HepG2 (cell line): Measurements from ENCODE around the gene MTMR1. TPM values are rescaled to one million over a fixed set of nuclear protein-coding genes. Genes with fewer than 3 reads are reported as not detected.

Experiments
- ATAC-seq: fragments of 200-7000 bp; cut with Tn5 transposase; 3 replicates; pipeline ENCODE4 v1.9.1; 2020; ENCODE audit warnings: mild to moderate bottlenecking, moderate library complexity
- BruUV-seq: library from RNA; stranded (reverse); fragments of 400-500 nt; replicated peaks from 2 replicates; lab custom pipeline; 2021; lab: Mats Ljungman, UMichigan
- CTCF ChIA-PET: fragments of 300-600 bp; formaldehyde crosslinking; extraction: SDS; loops from one replicate; lab custom pipeline; 2021; ENCODE audit warnings: low total read pairs, inconsistent platforms, low intra/inter-chr PET ratio; lab: Yijun Ruan, JAX
- POLR2A ChIA-PET: fragments of 350-600 bp; sonication (Branson Sonifier 250); formaldehyde crosslinking; loops from one replicate; lab custom pipeline; 2020; ENCODE audit warnings: antibody characterized with exemption, inconsistent platforms; lab: Yijun Ruan, JAX
- DNase-seq: peaks from one replicate; pipeline ENCODE4 v3.0.0-alpha.2; 2015; ENCODE audit warnings: low spot score
- FAIRE-seq: peaks from 3 replicates; lab custom pipeline; 2011; peaks lifted over from hg19 to GRCh38; lab: Jason Lieb, UNC
- H2AFZ ChIP-seq: one replicate; pipeline ENCODE4 v1.6.1; 2011; ENCODE audit warnings: low read length, inconsistent platforms
- H3K27ac ChIP-seq: fragments of 300-600 bp; 3 replicates; pipeline ENCODE4 v1.8.0; 2011; ENCODE audit warnings: mixed run types, mild to moderate bottlenecking, mixed read lengths, low read length, inconsistent platforms; ENCODE audit not compliant: insufficient read depth; ENCODE audit errors: extremely low read length
- H3K27me3 ChIP-seq, 2 experiments: fragments of 200-600 bp in 1 of 2; 2 replicates in 1 of 2; 3 replicates in 1 of 2; pipeline versions ENCODE4 v1.6.0 to v1.8.0; 2011; ENCODE audit warnings: low read length in 2 of 2, mild to moderate bottlenecking in 2 of 2, moderate library complexity in 2 of 2, inconsistent platforms in 1 of 2; ENCODE audit not compliant: insufficient read depth in 2 of 2, control insufficient read depth in 1 of 2
- H3K36me3 ChIP-seq, 2 experiments: fragments of 200-600 bp in 1 of 2; replicated peaks in 1 of 2; 2 replicates in 1 of 2; 3 replicates in 1 of 2; pipeline versions ENCODE4 v1.5.1 to v1.8.0; 2011; ENCODE audit warnings: low read length in 2 of 2, inconsistent platforms in 1 of 2; ENCODE audit not compliant: insufficient read depth in 2 of 2, control insufficient read depth in 1 of 2
- H3K4me1 ChIP-seq: 2 replicates; pipeline ENCODE4 v1.5.1; 2012; ENCODE audit warnings: low read length, inconsistent platforms; ENCODE audit not compliant: insufficient read depth
- H3K4me2 ChIP-seq: 2 replicates; pipeline ENCODE4 v1.6.0; 2011; ENCODE audit warnings: low read depth, low read length, inconsistent platforms
- H3K4me3 ChIP-seq, 3 experiments: fragments of 200-600 bp in 1 of 3; sonication (generic), shearing (Covaris generic) in 1 of 3; replicated peaks in 1 of 3; 2 replicates each; pipeline ENCODE4 v1.5.1; 2011 to 2016; ENCODE audit warnings: low read length in 3 of 3, inconsistent platforms in 2 of 3, low read depth in 2 of 3, mild to moderate bottlenecking in 2 of 3, control low read depth in 1 of 3, mixed read lengths in 1 of 3; ENCODE audit not compliant: insufficient read depth in 1 of 3
- H3K79me2 ChIP-seq: one replicate; pipeline ENCODE4 v1.6.1; 2011; ENCODE audit warnings: low read length, inconsistent platforms; ENCODE audit not compliant: insufficient read depth
- H3K9ac ChIP-seq: 2 replicates; pipeline ENCODE4 v1.6.0; 2011; ENCODE audit warnings: mild to moderate bottlenecking, low read depth, low read length, inconsistent platforms; ENCODE audit not compliant: insufficient read depth
- H3K9me3 ChIP-seq: 2 replicates; pipeline ENCODE4 v1.5.1; 2012; ENCODE audit warnings: mild to moderate bottlenecking, low read length
- H4K20me1 ChIP-seq: 2 replicates; pipeline ENCODE4 v1.6.0; 2011; ENCODE audit warnings: inconsistent platforms, mild to moderate bottlenecking, low read length, moderate library complexity; ENCODE audit not compliant: insufficient read depth
- ARHGAP35 ChIP-seq: sonication (generic); formaldehyde crosslinking; IDR thresholded peaks from 2 replicates; pipeline ENCODE4 v1.9.0; 2022; ENCODE audit warnings: mild to moderate bottlenecking, inconsistent platforms, moderate library complexity, missing genetic modification reagents, borderline replicate concordance
- ATF7 ChIP-seq, 2 experiments: fragments of 450-650 bp in 1 of 2; sonication (generic) in 1 of 2; formaldehyde crosslinking in 1 of 2; IDR thresholded peaks; 2 replicates each; pipeline versions ENCODE4 v1.4.0 to v1.6.1; 2016 to 2020; ENCODE audit warnings: antibody characterized with exemption in 1 of 2, mild to moderate bottlenecking in 1 of 2, missing genetic modification reagents in 1 of 2
- CENPT ChIP-seq: sonication (generic); formaldehyde crosslinking; IDR thresholded peaks from 2 replicates; pipeline ENCODE4 v1.8.0; 2022; ENCODE audit warnings: low read depth, mild to moderate bottlenecking, moderate library complexity, missing genetic modification reagents
- KDM5A ChIP-seq: fragments of 200-600 bp; sonication (generic); IDR thresholded peaks from 2 replicates; pipeline ENCODE4 v1.7.0; 2018; ENCODE audit warnings: antibody characterized with exemption, mild to moderate bottlenecking, low read length, borderline replicate concordance
- MBNL3 ChIP-seq: fragments of 250-450 bp; sonication (Bioruptor Pico); conservative IDR thresholded peaks from 2 replicates; pipeline ENCODE4 v1.8.0; 2022; ENCODE audit warnings: mild to moderate bottlenecking, inconsistent platforms
- NR3C1 ChIP-seq: sonication (generic); formaldehyde crosslinking; IDR thresholded peaks from 2 replicates; pipeline ENCODE4 v1.4.0; 2020; ENCODE audit warnings: missing genetic modification reagents
- TBX2 ChIP-seq: sonication (generic); formaldehyde crosslinking; IDR thresholded peaks from 2 replicates; pipeline ENCODE4 v1.5.0; 2020; ENCODE audit warnings: missing genetic modification reagents, mild to moderate bottlenecking, borderline replicate concordance
- TEAD3 ChIP-seq: optimal IDR thresholded peaks from 2 replicates; pipeline ENCODE3; 2016; ENCODE audit warnings: borderline replicate concordance
- THAP8 ChIP-seq: sonication (generic); formaldehyde crosslinking; IDR thresholded peaks from 2 replicates; pipeline ENCODE4 v1.5.1; 2020; ENCODE audit warnings: missing genetic modification reagents, mild to moderate bottlenecking, borderline replicate concordance
- THAP9 ChIP-seq: sonication (generic); formaldehyde crosslinking; IDR thresholded peaks from 2 replicates; pipeline ENCODE4; 2020; ENCODE audit warnings: missing genetic modification reagents, mild to moderate bottlenecking, borderline replicate concordance
- TRIM24 ChIP-seq: sonication (generic); formaldehyde crosslinking; IDR thresholded peaks from 2 replicates; pipeline ENCODE4 v1.8.0; 2022; ENCODE audit warnings: mild to moderate bottlenecking, missing genetic modification reagents
- ZBED4 ChIP-seq: sonication (generic); formaldehyde crosslinking; IDR thresholded peaks from 2 replicates; pipeline ENCODE4 v1.4.0; 2020; ENCODE audit warnings: missing genetic modification reagents, borderline replicate concordance
- ZNF234 ChIP-seq: sonication (generic); formaldehyde crosslinking; conservative IDR thresholded peaks from 2 replicates; pipeline ENCODE4 v1.5.1; 2020; ENCODE audit warnings: mild to moderate bottlenecking, missing genetic modification reagents
- ZNF484 ChIP-seq: sonication (generic); formaldehyde crosslinking; IDR thresholded peaks from 2 replicates; pipeline ENCODE4 v1.5.1; 2020; ENCODE audit warnings: mild to moderate bottlenecking, low read depth, missing genetic modification reagents, borderline replicate concordance
- ZNF629 ChIP-seq: sonication (generic); formaldehyde crosslinking; conservative IDR thresholded peaks from 2 replicates; pipeline ENCODE4 v1.5.0; 2020; ENCODE audit warnings: missing genetic modification reagents
- WGBS: methylation state at CpG from one replicate; pipeline ENCODE4 v1.1.6; 2017; ENCODE audit warnings: low lambda C conversion rate; 5-methylcytosine and 5-hydroxymethylcytosine counted together
- in situ Hi-C: cut with HindIII; loops from 2 replicates; pipeline ENCODE4 v1.10.0; 2017; ENCODE audit warnings: low pct_unique_long_range_greater_than_20kb; ENCODE audit not compliant: extremely low pct_ligation_motif_present
- intact Hi-C: fragments of 100-400 bp; cut with micrococcal nuclease; formaldehyde crosslinking; loops from one replicate; pipeline ENCODE4 v1.10.0; 2022; ENCODE audit not compliant: unreplicated experiment
- polyA plus RNA-seq, 8 experiments: library from polyadenylated mRNA; depleted of rRNA in 3 of 8; stranded (reverse) in 7 of 8; unstranded in 1 of 8; fragments of >200 nt; fragmentation: Illumina TruSeq in 4 of 8; extraction: Trizol in 4 of 8; gene quantifications; 2 replicates each; pipeline versions ENCODE4 v1.2.1 to v1.2.3, GENCODE V29; 2011 to 2016; ENCODE audit warnings: low read depth in 4 of 8, missing spikeins in 1 of 8, mixed read lengths in 1 of 8; ENCODE audit not compliant: insufficient read depth in 1 of 8
- total RNA-seq, 5 experiments: library from RNA; depleted of rRNA; stranded (reverse); fragments of >200 nt; fragmentation: Illumina TruSeq; extraction: Trizol; gene quantifications; 2 replicates each; pipeline ENCODE4 v1.2.3, GENCODE V29; 2016; ENCODE audit warnings: low read depth in 1 of 5

The MTMR1 gene
- total and polyA plus RNA-seq, 2 of the 13 experiments (the other 11 are each of a cell fraction or from before 2014, with no cell fraction given) = 8.9 to 11.1 TPM

- no peak for TF ChIP-seq KDM5A
- TF ChIP-seq ATF7 (IDR thresholded peaks at IDR 0.05) = no peak
- TF ChIP-seq ATF7 (CRISPR knock-in tag; IDR thresholded peaks at IDR 0.05) = no peak
- no peak for TF ChIP-seq CENPT (CRISPR knock-in tag)
These were observed 43.9 kb upstream of the MTMR1 start (continued) for GRCh38 chrX:150649096-150649870.

- H3K4me2 ChIP-seq = no peak overlapping the region
- intact Hi-C loops (no loop called here), in situ Hi-C loops (no loop called here)
- 97% methylated on average over 2 of the region's 2 CpGs for WGBS
- H4K20me1 ChIP-seq = no peaks in the 10 kb centered on the region
- H3K27me3 ChIP-seq = no peaks in the 10 kb centered on the region
- no peak overlapping the region for H3K4me3 ChIP-seq
- no peak overlapping the region for H3K9ac ChIP-seq
- no peaks in the 10 kb centered on the region for H3K9me3 ChIP-seq
- FAIRE-seq (no peak), DNase-seq (no peak), ATAC-seq (no peak)
- peaks cover 0 to 22% of the 10 kb centered on the region in 2 experiments; a peak in 1 of 5 replicates for H3K36me3 ChIP-seq
- no TSS peak for BruUV-seq
- POLR2A ChIA-PET = no interaction called here
- no peaks in the 10 kb centered on the region for H3K4me1 ChIP-seq
- CTCF ChIA-PET = no interaction called here
- H3K27ac ChIP-seq = no peak overlapping the region
- no peak overlapping the region for H2AFZ ChIP-seq
- H3K79me2 ChIP-seq = no peaks in the 10 kb centered on the region
- TF ChIP-seq ZBED4 (CRISPR knock-in tag) (no peak), MBNL3 (CRISPR knock-in tag) (no peak), THAP8 (CRISPR knock-in tag) (no peak), TBX2 (CRISPR knock-in tag) (no peak), TEAD3 (no peak), NR3C1 (no peak), ZNF629 (CRISPR knock-in tag) (no peak), ZNF484 (no peak), THAP9 (CRISPR knock-in tag) (no peak), ARHGAP35 (CRISPR knock-in tag) (no peak), ZNF234 (no peak), TRIM24 (no peak)
These were observed 41.3 kb upstream of the MTMR1 start for GRCh38 chrX:150651906-150652305.
